Neural crest cell (in vitro differentiated cells): ENCODE data around the gene TECTA. TPM values are rescaled to one million over a fixed set of nuclear protein-coding genes. Genes with fewer than 3 reads are reported as not detected.

Source experiments
- DNase-seq: peaks from one replicate; pipeline ENCODE4 v3.0.0; 2021; ENCODE audit warnings: low read depth, mixed read lengths, low spot score
- H3K27ac Mint-ChIP-seq: one replicate; pipeline ENCODE4 v1.8.0; 2021; ENCODE audit warnings: mild to moderate bottlenecking, mixed read lengths; ENCODE audit not compliant: unreplicated experiment
- H3K27me3 Mint-ChIP-seq: 2 replicates; pipeline ENCODE4 v1.8.0; 2021; ENCODE audit warnings: low read depth, mild to moderate bottlenecking, mixed read lengths
- H3K36me3 Mint-ChIP-seq: 2 replicates; pipeline ENCODE4 v1.8.0; 2021; ENCODE audit warnings: low read depth, mild to moderate bottlenecking, mixed read lengths
- H3K4me1 Mint-ChIP-seq: 2 replicates; pipeline ENCODE4 v1.8.0; 2021; ENCODE audit warnings: mixed read lengths
- H3K4me3 Mint-ChIP-seq: one replicate; pipeline ENCODE4 v1.8.0; 2021; ENCODE audit warnings: mild to moderate bottlenecking, mixed read lengths
- H3K9me3 Mint-ChIP-seq: 2 replicates; pipeline ENCODE4 v1.8.0; 2021; ENCODE audit warnings: mixed read lengths
- total RNA-seq: library from RNA; stranded (reverse); gene quantifications from 2 replicates; pipeline ENCODE4 v1.2.1, GENCODE V29; 2021
- TF ChIP-seq, protein P1 (sequence below): fragments of 200-600 bp; sonication (generic); conservative IDR thresholded peaks from 2 replicates; pipeline ENCODE4 v1.5.0; 2021; ENCODE audit warnings: antibody characterized with exemption, mild to moderate bottlenecking

Gene TECTA
- total RNA-seq, 1 donor from 2014 or later = 1.5 TPM

DNA sequence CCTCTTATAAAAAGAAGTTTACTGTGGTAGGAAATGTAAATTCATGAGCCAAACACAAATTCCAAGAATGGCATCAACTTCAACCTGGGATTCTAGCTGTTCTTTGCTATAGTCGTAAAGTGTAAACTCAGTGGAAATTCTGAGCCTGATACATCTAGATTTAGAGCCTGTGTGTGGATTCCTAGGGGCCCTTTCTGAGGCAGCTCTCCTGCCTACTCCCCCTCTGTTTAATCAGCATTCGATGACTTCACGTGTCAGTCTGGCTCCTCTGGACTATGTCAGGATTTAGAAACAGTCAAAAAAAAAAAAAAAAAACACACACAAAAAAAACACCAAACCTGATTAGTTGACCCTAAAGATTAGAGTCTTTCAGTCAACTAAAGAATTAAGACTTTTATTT lies 98.5 kb downstream of the TECTA start:
- no peaks in the 10 kb centered on the region for H3K36me3 Mint-ChIP-seq
- H3K27me3 Mint-ChIP-seq = peaks cover 7% of the 10 kb centered on the region
- DNase-seq = no peak
- H3K27ac Mint-ChIP-seq = no peak overlapping the region
- TF ChIP-seq, protein P1, sequence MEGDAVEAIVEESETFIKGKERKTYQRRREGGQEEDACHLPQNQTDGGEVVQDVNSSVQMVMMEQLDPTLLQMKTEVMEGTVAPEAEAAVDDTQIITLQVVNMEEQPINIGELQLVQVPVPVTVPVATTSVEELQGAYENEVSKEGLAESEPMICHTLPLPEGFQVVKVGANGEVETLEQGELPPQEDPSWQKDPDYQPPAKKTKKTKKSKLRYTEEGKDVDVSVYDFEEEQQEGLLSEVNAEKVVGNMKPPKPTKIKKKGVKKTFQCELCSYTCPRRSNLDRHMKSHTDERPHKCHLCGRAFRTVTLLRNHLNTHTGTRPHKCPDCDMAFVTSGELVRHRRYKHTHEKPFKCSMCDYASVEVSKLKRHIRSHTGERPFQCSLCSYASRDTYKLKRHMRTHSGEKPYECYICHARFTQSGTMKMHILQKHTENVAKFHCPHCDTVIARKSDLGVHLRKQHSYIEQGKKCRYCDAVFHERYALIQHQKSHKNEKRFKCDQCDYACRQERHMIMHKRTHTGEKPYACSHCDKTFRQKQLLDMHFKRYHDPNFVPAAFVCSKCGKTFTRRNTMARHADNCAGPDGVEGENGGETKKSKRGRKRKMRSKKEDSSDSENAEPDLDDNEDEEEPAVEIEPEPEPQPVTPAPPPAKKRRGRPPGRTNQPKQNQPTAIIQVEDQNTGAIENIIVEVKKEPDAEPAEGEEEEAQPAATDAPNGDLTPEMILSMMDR = no peak
- H3K4me1 Mint-ChIP-seq = peaks cover 22% of the 10 kb centered on the region
- no peak overlapping the region for H3K4me3 Mint-ChIP-seq
- H3K9me3 Mint-ChIP-seq = no peaks in the 10 kb centered on the region

DNA sequence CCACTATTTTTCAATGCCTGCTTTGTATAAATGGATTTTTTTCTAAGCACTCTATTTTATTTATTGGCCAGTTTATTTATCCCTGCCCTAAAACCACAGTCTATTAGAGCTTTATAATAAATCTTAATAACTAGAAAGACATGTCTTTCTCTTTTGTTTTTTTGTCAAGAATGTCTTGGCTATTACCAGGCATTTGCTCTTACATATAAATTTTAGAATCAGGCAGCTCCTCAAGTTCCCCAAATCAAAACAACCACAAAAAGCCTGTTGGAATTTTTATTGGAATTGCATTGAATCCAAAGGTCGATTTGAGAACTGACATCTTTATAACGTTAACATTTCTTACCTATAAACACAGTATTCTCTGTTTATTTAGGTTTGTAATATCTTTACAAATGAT lies 105.8 kb downstream of the TECTA start:
- Mint-ChIP-seq H3K4me3 (no peak overlapping the region), H3K27ac (no peak overlapping the region), H3K27me3 (no peaks in the 10 kb centered on the region), H3K36me3 (no peaks in the 10 kb centered on the region), H3K9me3 (no peaks in the 10 kb centered on the region), H3K4me1 (no peaks in the 10 kb centered on the region)
- DNase-seq = no peak
- TF ChIP-seq, protein P1 = no peak

DNA sequence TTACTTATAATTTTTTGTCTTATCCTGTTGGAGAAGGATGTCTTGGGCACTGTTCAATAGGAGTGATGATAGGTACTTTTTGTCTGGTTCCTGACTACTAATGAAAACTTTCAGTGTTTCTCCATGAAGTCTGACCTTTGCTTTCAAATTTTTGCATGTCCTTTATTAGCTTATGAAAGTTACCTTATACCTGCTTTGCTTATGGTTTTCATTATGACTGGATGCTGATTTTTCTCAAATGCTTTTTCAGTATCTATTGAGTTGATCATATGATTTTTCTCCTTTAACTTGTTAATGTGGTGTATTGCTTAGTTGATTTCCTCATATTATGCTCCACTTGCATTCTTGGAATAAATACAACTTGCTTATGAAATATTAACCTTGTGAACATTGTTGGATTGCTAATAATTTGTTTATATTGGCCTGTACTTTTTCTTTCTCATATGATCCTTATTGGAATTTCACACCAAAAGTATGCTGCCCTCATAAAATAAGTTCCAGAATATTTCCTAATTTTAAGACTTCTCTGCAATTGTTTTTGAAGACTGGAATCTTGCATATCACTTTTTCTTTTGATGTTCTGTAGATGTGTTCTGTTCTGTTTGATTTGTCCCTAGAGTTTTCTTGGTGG lies 106.6 kb downstream of the TECTA start:
- Mint-ChIP-seq H3K9me3 (no peaks in the 10 kb centered on the region), H3K27me3 (no peaks in the 10 kb centered on the region), H3K36me3 (no peaks in the 10 kb centered on the region), H3K4me3 (no peak overlapping the region), H3K4me1 (no peaks in the 10 kb centered on the region), H3K27ac (no peak overlapping the region)
- TF ChIP-seq, protein P1 = no peak
- DNase-seq = no peak

DNA sequence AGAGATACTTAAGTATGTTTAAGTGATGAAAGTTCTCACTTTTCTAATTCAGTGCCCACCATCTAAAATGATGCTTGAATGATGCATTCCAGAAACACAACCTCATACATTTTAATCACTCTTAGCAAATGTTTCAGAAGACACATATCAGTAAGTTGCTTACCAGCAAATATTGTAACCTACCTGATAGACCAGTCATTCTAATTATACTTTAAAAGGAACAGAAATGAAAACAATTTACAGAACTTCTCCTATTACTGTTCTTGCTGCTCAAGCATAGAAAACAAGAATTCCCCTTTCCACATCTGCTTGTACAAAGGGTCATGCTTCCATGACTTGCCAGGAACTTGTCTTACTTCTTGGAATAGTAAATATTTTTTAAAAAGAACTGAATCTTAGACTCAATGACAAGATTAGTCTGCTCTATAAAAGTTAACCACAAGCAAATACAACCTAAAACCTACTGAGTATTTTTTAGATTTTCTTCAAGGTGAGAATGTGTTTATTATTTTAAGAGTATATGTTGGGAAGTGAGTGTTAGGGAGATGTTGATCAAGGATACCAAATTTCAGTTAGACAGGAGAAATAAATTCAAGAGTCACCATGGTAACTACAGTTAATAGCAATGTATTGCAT lies 109.5 kb downstream of the TECTA start:
- no peak overlapping the region for H3K27ac Mint-ChIP-seq
- H3K9me3 Mint-ChIP-seq = peaks cover 4% of the 10 kb centered on the region
- no peaks in the 10 kb centered on the region for H3K27me3 Mint-ChIP-seq
- no peaks in the 10 kb centered on the region for H3K4me1 Mint-ChIP-seq
- TF ChIP-seq, protein P1 = no peak
- no peak overlapping the region for H3K4me3 Mint-ChIP-seq
- no peaks in the 10 kb centered on the region for H3K36me3 Mint-ChIP-seq
- no peak for DNase-seq

DNA sequence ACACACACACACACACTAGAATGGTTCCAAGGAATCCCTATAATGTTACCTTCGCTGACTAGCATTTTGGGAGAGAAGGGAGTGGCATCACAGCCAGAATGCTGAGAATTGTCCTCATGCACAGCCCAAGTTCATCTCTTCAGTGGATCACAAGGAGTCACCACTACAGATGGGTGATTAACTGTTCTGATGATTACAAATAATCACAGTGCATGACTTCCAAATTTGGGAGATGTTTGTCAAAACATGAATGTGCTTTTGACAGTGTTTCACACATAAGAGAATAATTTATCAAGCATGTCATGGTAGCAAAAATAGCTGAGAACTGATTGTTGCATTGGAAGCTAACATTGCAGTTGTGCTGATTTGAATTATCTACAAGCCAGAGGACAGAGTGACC lies 110.6 kb downstream of the TECTA start:
- Mint-ChIP-seq H3K9me3 (peaks cover 4% of the 10 kb centered on the region), H3K36me3 (no peaks in the 10 kb centered on the region), H3K27me3 (no peaks in the 10 kb centered on the region), H3K27ac (no peak overlapping the region), H3K4me3 (no peak overlapping the region), H3K4me1 (no peaks in the 10 kb centered on the region)
- no peak for DNase-seq
- TF ChIP-seq, protein P1 = no peak
